GM23248 (cell line): ENCODE results near the gene ETV7. TPM values are rescaled to one million over a fixed set of nuclear protein-coding genes. Genes with fewer than 3 reads are reported as not detected.
"Not testable (repeated sequence)": the region's sequence is repeated elsewhere in the genome, so short reads cannot be mapped to it uniquely, and the experiment has no call there.

Experiments used
- DNase-seq: peaks from one replicate; pipeline ENCODE4 v3.0.0-alpha.2; 2015
- H2AFZ ChIP-seq: fragments of 200-600 bp; sonication (generic); 2 replicates; pipeline ENCODE4 v1.6.1; 2016; ENCODE audit warnings: antibody characterized with exemption
- H3F3A ChIP-seq: fragments of 200-600 bp; sonication (generic); 2 replicates; pipeline ENCODE4 v1.6.1; 2016; ENCODE audit warnings: mild to moderate bottlenecking, antibody characterized with exemption, mixed run types; ENCODE audit not compliant: insufficient read depth
- H3K27ac ChIP-seq: fragments of 200-600 bp; sonication (generic); 2 replicates; pipeline ENCODE4 v1.5.1; 2016; ENCODE audit warnings: mild to moderate bottlenecking
- H3K27me3 ChIP-seq: fragments of 200-600 bp; sonication (generic); replicated peaks from 2 replicates; pipeline ENCODE4 v1.6.1; 2016; ENCODE audit warnings: mild to moderate bottlenecking; ENCODE audit not compliant: insufficient read depth
- H3K36me3 ChIP-seq: fragments of 200-600 bp; sonication (generic); 2 replicates; pipeline ENCODE4 v1.6.1; 2016; ENCODE audit warnings: low read depth, mild to moderate bottlenecking
- H3K4me1 ChIP-seq: fragments of 200-600 bp; sonication (generic); 2 replicates; pipeline ENCODE4 v1.6.1; 2016; ENCODE audit warnings: mild to moderate bottlenecking; ENCODE audit not compliant: insufficient read depth
- H3K4me2 ChIP-seq: fragments of 200-600 bp; sonication (generic); one replicate; pipeline ENCODE4 v1.6.1; 2016; ENCODE audit warnings: mild to moderate bottlenecking; ENCODE audit not compliant: unreplicated experiment
- H3K4me3 ChIP-seq: fragments of 200-600 bp; sonication (generic); 2 replicates; pipeline ENCODE4 v1.5.1; 2016; ENCODE audit warnings: mild to moderate bottlenecking
- H3K79me2 ChIP-seq: fragments of 200-600 bp; sonication (generic); 2 replicates; pipeline ENCODE4 v1.6.1; 2016; ENCODE audit warnings: mild to moderate bottlenecking; ENCODE audit not compliant: insufficient read depth
- H3K9ac ChIP-seq: fragments of 200-600 bp; sonication (generic); 2 replicates; pipeline ENCODE4 v1.6.1; 2016; ENCODE audit warnings: mild to moderate bottlenecking
- H3K9me2 ChIP-seq: fragments of 200-600 bp; sonication (generic); 2 replicates; pipeline ENCODE4 v1.6.1; 2016; ENCODE audit warnings: mixed run types, mild to moderate bottlenecking, moderate library complexity; ENCODE audit not compliant: insufficient read depth
- H3K9me3 ChIP-seq: fragments of 200-600 bp; sonication (generic); one replicate; pipeline ENCODE4 v1.6.1; 2017; ENCODE audit warnings: low read depth
- H4K20me1 ChIP-seq: fragments of 200-600 bp; sonication (generic); 2 replicates; pipeline ENCODE4 v1.6.0; 2016; ENCODE audit not compliant: insufficient read depth
- EZH2 ChIP-seq: fragments of 200-600 bp; sonication (generic); IDR thresholded peaks from 2 replicates; pipeline ENCODE4 v1.6.1; 2018; ENCODE audit warnings: antibody characterized with exemption, mild to moderate bottlenecking; ENCODE audit not compliant: insufficient read depth, poor library complexity, severe bottlenecking
- EZH2phosphoT487 ChIP-seq: fragments of 200-600 bp; sonication (generic); IDR thresholded peaks from 2 replicates; pipeline ENCODE4 v1.6.1; 2018; ENCODE audit warnings: antibody characterized with exemption, moderate library complexity, mild to moderate bottlenecking, low read depth; ENCODE audit not compliant: insufficient read depth
- WGBS, 2 experiments: methylation state at CpG; one replicate each; pipeline ENCODE4 v1.1.6; 2015 to 2017; ENCODE audit warnings: low lambda C conversion rate in 2 of 2, low coverage in 1 of 2; ENCODE audit errors: missing lambda C conversion rate in 2 of 2; 5-methylcytosine and 5-hydroxymethylcytosine counted together
- in situ Hi-C: fragments of 300-500 bp; cut with MboI; formaldehyde crosslinking; loops from 2 replicates; pipeline ENCODE4 v1.15.0; 2020
- polyA plus RNA-seq: library from polyadenylated mRNA; unstranded; fragments of >200 nt; fragmentation: Nextera tagmentation; extraction: Ambion mirVana; gene quantifications from 2 replicates; pipeline ENCODE4 v1.2.1, GENCODE V29; 2016
- total RNA-seq: library from RNA; depleted of rRNA; stranded (reverse); fragments of >200 nt; shearing (Covaris generic); gene quantifications from 2 replicates; pipeline ENCODE4 v1.2.3, GENCODE V29; 2014

The ETV7 gene
- total and polyA plus RNA-seq, 2 experiments from 2014 or later: 0.32 to 0.70 TPM

- in situ Hi-C loops: no loop called here
- TF ChIP-seq EZH2phosphoT487 (no peak), EZH2 (no peak)
- 67 to 78% methylated on average over 4 of the region's 4 CpGs for WGBS, 2 experiments
- peak overlapping the region; percentile 61 for H2AFZ ChIP-seq
- H3K4me2 ChIP-seq: no peak overlapping the region
- H3K9me2 ChIP-seq: no peaks in the 10 kb centered on the region
- no peak for DNase-seq
- H4K20me1 ChIP-seq: no peaks in the 10 kb centered on the region
- no peaks in the 10 kb centered on the region for H3K27me3 ChIP-seq
- peaks cover 6% of the 10 kb centered on the region for H3F3A ChIP-seq
- H3K79me2 ChIP-seq: no peaks in the 10 kb centered on the region
- no peak overlapping the region for H3K4me3 ChIP-seq
- peaks cover 10% of the 10 kb centered on the region for H3K4me1 ChIP-seq
- H3K9ac ChIP-seq: no peak overlapping the region
- H3K9me3 ChIP-seq: no peaks in the 10 kb centered on the region
- H3K27ac ChIP-seq: no peak overlapping the region
- no peaks in the 10 kb centered on the region for H3K36me3 ChIP-seq
Measured at GRCh38 chr6:36413489-36414480, 26.3 kb upstream of the ETV7 start.

- H3K4me1 ChIP-seq, DNase-seq, H3K4me3 ChIP-seq, H2AFZ ChIP-seq, H3F3A ChIP-seq, H3K4me2 ChIP-seq, H3K79me2 ChIP-seq, H3K36me3 ChIP-seq, H3K9me2 ChIP-seq, H3K27ac ChIP-seq, in situ Hi-C loops, H4K20me1 ChIP-seq, H3K9me3 ChIP-seq, H3K27me3 ChIP-seq, H3K9ac ChIP-seq: not testable (repeated sequence)
- 52 to 57% methylated on average over 2 to 5 of the region's 5 CpGs for WGBS, 2 experiments
Measured at GRCh38 chr6:36409718-36410117, 22.2 kb upstream of the ETV7 start.

- DNase-seq: no peak
- H3F3A ChIP-seq: no peaks in the 10 kb centered on the region
- in situ Hi-C loops: no loop called here
- no peak overlapping the region for H3K4me3 ChIP-seq
- 92 to 93% methylated on average over 4 of the region's 4 CpGs for WGBS, 2 experiments
- H3K36me3 ChIP-seq: no peaks in the 10 kb centered on the region
- H2AFZ ChIP-seq: no peak overlapping the region
- no peaks in the 10 kb centered on the region for H3K79me2 ChIP-seq
- no peaks in the 10 kb centered on the region for H3K9me2 ChIP-seq
- no peaks in the 10 kb centered on the region for H4K20me1 ChIP-seq
- H3K4me1 ChIP-seq: 0 out of 2 replicates have a peak, but pooled peaks cover 3% of the 10 kb centered on the region
- H3K9me3 ChIP-seq: no peaks in the 10 kb centered on the region
- H3K4me2 ChIP-seq: no peak overlapping the region
- no peak overlapping the region for H3K9ac ChIP-seq
- no peaks in the 10 kb centered on the region for H3K27me3 ChIP-seq
- H3K27ac ChIP-seq: no peak overlapping the region
- TF ChIP-seq EZH2phosphoT487: no peak
- TF ChIP-seq EZH2: no peak
Measured at GRCh38 chr6:36404164-36404563, 16.7 kb upstream of the ETV7 start.

DNA sequence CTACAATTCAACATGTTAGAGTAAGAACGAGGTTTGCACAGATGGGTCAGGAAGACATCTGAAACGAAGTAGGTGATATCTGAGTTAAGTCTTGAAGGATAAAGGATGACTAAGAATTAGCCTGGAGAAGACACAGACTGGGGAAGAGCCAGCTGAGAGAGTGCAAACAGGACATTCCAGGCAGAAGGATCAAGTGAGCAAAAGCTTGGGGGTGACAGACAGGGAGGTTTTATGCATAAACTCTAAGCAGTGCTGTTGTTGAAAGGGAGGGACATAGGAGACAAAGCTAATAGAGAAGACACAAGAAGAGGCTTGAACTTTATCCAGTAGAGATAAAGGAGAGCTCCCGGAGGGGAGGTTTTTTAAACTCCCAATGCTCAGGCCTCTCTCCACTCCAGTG lies 15.0 kb upstream of the ETV7 start:
- DNase-seq: peak; percentile 43
- Histone ChIP-seq H3F3A (no peaks in the 10 kb centered on the region), H3K79me2 (no peaks in the 10 kb centered on the region), H3K4me3 (no peak overlapping the region), H3K27ac (no peak overlapping the region), H3K4me1 (0 out of 2 replicates have a peak, but pooled peaks cover 3% of the 10 kb centered on the region), H3K9ac (no peak overlapping the region), H4K20me1 (no peaks in the 10 kb centered on the region), H3K27me3 (no peaks in the 10 kb centered on the region), H3K36me3 (no peaks in the 10 kb centered on the region), H3K9me3 (no peaks in the 10 kb centered on the region), H3K9me2 (no peaks in the 10 kb centered on the region), H2AFZ (no peak overlapping the region), H3K4me2 (no peak overlapping the region)
- no peak for TF ChIP-seq EZH2phosphoT487
- TF ChIP-seq EZH2: no peak
- WGBS, 2 experiments: 74 to 78% methylated on average over 3 of the region's 3 CpGs
- in situ Hi-C loops: no loop called here
